GM12878 (cell line): Measurements from ENCODE around the gene PAOX. TPM values are rescaled to one million over a fixed set of nuclear protein-coding genes. Genes with fewer than 3 reads are reported as not detected.

ENCODE experiments used
- ATAC-seq: fragments of 200-7000 bp; cut with Tn5 transposase; 3 replicates; pipeline ENCODE4 v1.9.1; 2020; ENCODE audit warnings: mild to moderate bottlenecking, moderate library complexity
- BruUV-seq: library from RNA; stranded (reverse); fragments of 400-500 nt; replicated peaks from 2 replicates; lab custom pipeline; 2021; lab: Mats Ljungman, UMichigan
- CTCF ChIA-PET: fragments of 300-600 bp; sonication (Branson Sonifier 250); formaldehyde crosslinking; extraction: SDS; loops from one replicate; lab custom pipeline; 2021; ENCODE audit warnings: inconsistent platforms; lab: Yijun Ruan, JAX
- POLR2A ChIA-PET: fragments of 350-600 bp; formaldehyde crosslinking; extraction: SDS; loops from one replicate; lab custom pipeline; 2021; ENCODE audit warnings: inconsistent platforms; lab: Charles Lee
- RAD21 ChIA-PET: fragments of 300-600 bp; sonication (Branson Sonifier 250); formaldehyde crosslinking; loops from one replicate; lab custom pipeline; 2023; ENCODE audit warnings: antibody characterized with exemption; ENCODE audit not compliant: unreplicated experiment; lab: Charles Lee
- SMC1A ChIA-PET: fragments of 300-600 bp; sonication (Branson Sonifier 250); formaldehyde crosslinking; loops from one replicate; lab custom pipeline; 2023; ENCODE audit not compliant: unreplicated experiment, uncharacterized antibody; lab: Charles Lee
- DNase-seq: peaks from one replicate; pipeline ENCODE4 v3.0.0-alpha.2; 2011; ENCODE audit warnings: low read depth, low spot score
- FAIRE-seq: peaks from 3 replicates; lab custom pipeline; 2011; peaks lifted over from hg19 to GRCh38; lab: Jason Lieb, UNC
- H2AFZ ChIP-seq: 2 replicates; pipeline ENCODE4 v1.6.0; 2011; ENCODE audit warnings: low read depth, low read length, control low read depth; ENCODE audit not compliant: control insufficient read depth
- H3K27ac ChIP-seq: 2 replicates; pipeline ENCODE4 v1.5.1; 2011; ENCODE audit warnings: control low read depth; ENCODE audit not compliant: control insufficient read depth, insufficient read depth
- H3K27me3 ChIP-seq, 2 experiments: replicated peaks in 1 of 2; 2 replicates each; pipeline versions ENCODE4 v1.6.0 to v1.6.1; 2011; ENCODE audit warnings: low read length in 1 of 2; ENCODE audit not compliant: control insufficient read depth in 2 of 2, insufficient read depth in 2 of 2
- H3K36me3 ChIP-seq, 2 experiments: 2 replicates each; pipeline ENCODE4 v1.5.1; 2011; ENCODE audit warnings: low read length in 1 of 2; ENCODE audit not compliant: control insufficient read depth in 2 of 2, insufficient read depth in 2 of 2
- H3K4me1 ChIP-seq: 2 replicates; pipeline ENCODE4 v1.6.1; 2011; ENCODE audit warnings: mild to moderate bottlenecking, low read length, moderate library complexity, mixed read lengths; ENCODE audit not compliant: control insufficient read depth, insufficient read depth
- H3K4me2 ChIP-seq: 2 replicates; pipeline ENCODE4 v1.6.0; 2011; ENCODE audit warnings: control low read depth; ENCODE audit not compliant: control insufficient read depth, insufficient read depth
- H3K4me3 ChIP-seq: fragments of 200-600 bp; sonication (generic); 2 replicates; pipeline ENCODE4 v1.5.1; 2016
- H3K79me2 ChIP-seq: 2 replicates; pipeline ENCODE4 v1.6.0; 2011; ENCODE audit warnings: low read length; ENCODE audit not compliant: control insufficient read depth, insufficient read depth
- H3K9ac ChIP-seq: 2 replicates; pipeline ENCODE4 v1.8.0; 2011; ENCODE audit warnings: low read length, control low read depth, mixed read lengths; ENCODE audit not compliant: control insufficient read depth, insufficient read depth
- H3K9me3 ChIP-seq: replicated peaks from 3 replicates; pipeline ENCODE4 v1.5.1; 2011; ENCODE audit warnings: mild to moderate bottlenecking, low read length; ENCODE audit not compliant: control insufficient read depth, insufficient read depth
- H4K20me1 ChIP-seq: 2 replicates; pipeline ENCODE4 v1.6.0; 2011; ENCODE audit not compliant: control insufficient read depth, insufficient read depth
- EZH2 ChIP-seq: IDR thresholded peaks from 2 replicates; pipeline ENCODE4 v1.6.1; 2012; ENCODE audit warnings: low read depth, mild to moderate bottlenecking, control low read depth, inconsistent platforms, low read length, borderline replicate concordance; ENCODE audit not compliant: control insufficient read depth
- NBN ChIP-seq: fragments of 450-650 bp; IDR thresholded peaks from 2 replicates; pipeline ENCODE4 v1.6.1; 2016
- NR2C2 ChIP-seq: IDR thresholded peaks from 2 replicates; pipeline ENCODE4 v1.6.1; 2011; ENCODE audit warnings: borderline replicate concordance, low read depth; ENCODE audit not compliant: control insufficient read depth, insufficient read length
- WRNIP1 ChIP-seq: IDR thresholded peaks from 2 replicates; pipeline ENCODE4 v1.6.1; 2011; ENCODE audit warnings: low read depth, low read length, improper control_type of control experiment, borderline replicate concordance
- WGBS: methylation state at CpG from one replicate; pipeline ENCODE4 v1.1.6; 2016; ENCODE audit warnings: low lambda C conversion rate; ENCODE audit not compliant: insufficient replicate concordance, insufficient coverage; ENCODE audit errors: missing lambda C conversion rate; 5-methylcytosine and 5-hydroxymethylcytosine counted together
- in situ Hi-C: fragments of 300-500 bp; cut with MboI; formaldehyde crosslinking; loops from 9 replicates; pipeline ENCODE4 v1.14.3; 2018; ENCODE audit warnings: mixed read lengths
- intact Hi-C: fragments of 100-400 bp; cut with micrococcal nuclease; formaldehyde crosslinking; loops from one replicate; pipeline ENCODE4 v1.14.2; 2022; ENCODE audit not compliant: unreplicated experiment
- polyA plus RNA-seq, 11 experiments: library from polyadenylated mRNA; depleted of rRNA in 4 of 11; unstranded in 6 of 11; stranded (reverse) in 5 of 11; fragments of >200 nt; fragmentation: Nextera tagmentation in 4 of 11; fragmentation: Illumina TruSeq in 1 of 11; extraction: Ambion mirVana in 4 of 11; extraction: Trizol in 1 of 11; gene quantifications; 1 replicate in 1 of 11; 2 replicates in 10 of 11; pipeline versions ENCODE4 v1.2.1 to v1.2.3, GENCODE V29; 2011 to 2016; ENCODE audit warnings: inconsistent platforms in 2 of 11, missing spikeins in 2 of 11, low read depth in 1 of 11
- total RNA-seq, 4 experiments: library from RNA; depleted of rRNA in 3 of 4; stranded (reverse); fragments of >200 nt in 3 of 4; fragmentation: Illumina TruSeq in 1 of 4; extraction: Trizol in 1 of 4; gene quantifications; 2 replicates each; pipeline versions ENCODE4 v1.2.1 to v1.2.3, GENCODE V29; 2013 to 2021
- TF ChIP-seq, protein P1 (sequence below): fragments of 450-650 bp; IDR thresholded peaks from 2 replicates; pipeline ENCODE4 v1.6.1; 2016; ENCODE audit warnings: mild to moderate bottlenecking, moderate library complexity, borderline replicate concordance
- TF ChIP-seq, protein P2 (sequence below): fragments of 450-650 bp; IDR thresholded peaks from 2 replicates; pipeline ENCODE4 v1.6.1; 2017; ENCODE audit warnings: borderline replicate concordance

The PAOX gene
- total and polyA plus RNA-seq, 10 of the 15 experiments (the other 5 are each of a cell fraction or from before 2014, with no cell fraction given): 1.2 to 22.2 (median 10.5) TPM

DNA sequence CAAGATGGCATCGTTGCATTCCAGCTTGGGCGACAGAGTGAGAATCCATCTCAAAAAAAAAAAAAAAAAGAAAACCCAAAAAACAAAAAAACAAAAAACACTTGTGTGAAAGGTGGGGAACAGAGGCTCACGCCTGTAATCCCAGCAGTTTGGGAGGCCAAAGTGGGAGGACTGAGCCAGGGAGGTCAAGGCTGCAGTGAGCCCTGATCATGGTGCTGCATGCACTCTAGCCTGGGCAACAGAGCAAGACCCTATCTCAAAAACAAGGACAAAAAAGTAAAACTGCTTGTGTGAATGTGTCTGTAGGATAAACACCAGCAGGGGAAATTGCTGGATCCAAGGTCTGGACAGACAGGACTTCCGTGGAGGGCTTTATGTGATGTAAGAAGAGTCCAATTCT, 4.5 kb downstream of the PAOX start:
- Histone ChIP-seq H4K20me1 (no peaks in the 10 kb centered on the region), H3K4me1 (peaks cover 9% of the 10 kb centered on the region), H2AFZ (no peak overlapping the region), H3K9ac (no peak overlapping the region), H3K27ac (no peak overlapping the region), H3K9me3 (no peaks in the 10 kb centered on the region), H3K36me3 (no peaks in the 10 kb centered on the region), H3K27me3 (no peaks in the 10 kb centered on the region), H3K4me3 (no peak overlapping the region)
- POLR2A ChIA-PET: no interaction called here
- SMC1A ChIA-PET: no interaction called here
- FAIRE-seq (no peak), ATAC-seq (no peak), DNase-seq (no peak)
- no TSS peak for BruUV-seq
- in situ Hi-C loops: no loop called here
- WGBS: 91% methylated on average over 4 of the region's 4 CpGs
- intact Hi-C loops: no loop called here
- RAD21 ChIA-PET: no interaction called here
- TF ChIP-seq, protein P1, sequence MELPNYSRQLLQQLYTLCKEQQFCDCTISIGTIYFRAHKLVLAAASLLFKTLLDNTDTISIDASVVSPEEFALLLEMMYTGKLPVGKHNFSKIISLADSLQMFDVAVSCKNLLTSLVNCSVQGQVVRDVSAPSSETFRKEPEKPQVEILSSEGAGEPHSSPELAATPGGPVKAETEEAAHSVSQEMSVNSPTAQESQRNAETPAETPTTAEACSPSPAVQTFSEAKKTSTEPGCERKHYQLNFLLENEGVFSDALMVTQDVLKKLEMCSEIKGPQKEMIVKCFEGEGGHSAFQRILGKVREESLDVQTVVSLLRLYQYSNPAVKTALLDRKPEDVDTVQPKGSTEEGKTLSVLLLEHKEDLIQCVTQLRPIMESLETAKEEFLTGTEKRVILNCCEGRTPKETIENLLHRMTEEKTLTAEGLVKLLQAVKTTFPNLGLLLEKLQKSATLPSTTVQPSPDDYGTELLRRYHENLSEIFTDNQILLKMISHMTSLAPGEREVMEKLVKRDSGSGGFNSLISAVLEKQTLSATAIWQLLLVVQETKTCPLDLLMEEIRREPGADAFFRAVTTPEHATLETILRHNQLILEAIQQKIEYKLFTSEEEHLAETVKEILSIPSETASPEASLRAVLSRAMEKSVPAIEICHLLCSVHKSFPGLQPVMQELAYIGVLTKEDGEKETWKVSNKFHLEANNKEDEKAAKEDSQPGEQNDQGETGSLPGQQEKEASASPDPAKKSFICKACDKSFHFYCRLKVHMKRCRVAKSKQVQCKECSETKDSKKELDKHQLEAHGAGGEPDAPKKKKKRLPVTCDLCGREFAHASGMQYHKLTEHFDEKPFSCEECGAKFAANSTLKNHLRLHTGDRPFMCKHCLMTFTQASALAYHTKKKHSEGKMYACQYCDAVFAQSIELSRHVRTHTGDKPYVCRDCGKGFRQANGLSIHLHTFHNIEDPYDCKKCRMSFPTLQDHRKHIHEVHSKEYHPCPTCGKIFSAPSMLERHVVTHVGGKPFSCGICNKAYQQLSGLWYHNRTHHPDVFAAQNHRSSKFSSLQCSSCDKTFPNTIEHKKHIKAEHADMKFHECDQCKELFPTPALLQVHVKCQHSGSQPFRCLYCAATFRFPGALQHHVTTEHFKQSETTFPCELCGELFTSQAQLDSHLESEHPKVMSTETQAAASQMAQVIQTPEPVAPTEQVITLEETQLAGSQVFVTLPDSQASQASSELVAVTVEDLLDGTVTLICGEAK: no peak
- no peak for TF ChIP-seq EZH2
- no peak for TF ChIP-seq NBN
- no peak for TF ChIP-seq WRNIP1
- TF ChIP-seq, protein P2, sequence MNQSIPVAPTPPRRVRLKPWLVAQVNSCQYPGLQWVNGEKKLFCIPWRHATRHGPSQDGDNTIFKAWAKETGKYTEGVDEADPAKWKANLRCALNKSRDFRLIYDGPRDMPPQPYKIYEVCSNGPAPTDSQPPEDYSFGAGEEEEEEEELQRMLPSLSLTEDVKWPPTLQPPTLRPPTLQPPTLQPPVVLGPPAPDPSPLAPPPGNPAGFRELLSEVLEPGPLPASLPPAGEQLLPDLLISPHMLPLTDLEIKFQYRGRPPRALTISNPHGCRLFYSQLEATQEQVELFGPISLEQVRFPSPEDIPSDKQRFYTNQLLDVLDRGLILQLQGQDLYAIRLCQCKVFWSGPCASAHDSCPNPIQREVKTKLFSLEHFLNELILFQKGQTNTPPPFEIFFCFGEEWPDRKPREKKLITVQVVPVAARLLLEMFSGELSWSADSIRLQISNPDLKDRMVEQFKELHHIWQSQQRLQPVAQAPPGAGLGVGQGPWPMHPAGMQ: no peak
- TF ChIP-seq NR2C2: no peak
- TF ChIP-seq, all 136 proteins: peak for 0
- no peak overlapping the region for H3K4me2 ChIP-seq
- CTCF ChIA-PET: no interaction called here
- H3K79me2 ChIP-seq: peaks cover 5% of the 10 kb centered on the region
